GM12892 (cell line): ENCODE data around the gene SLC13A3.

Experiments
- POLR2A ChIP-seq: IDR thresholded peaks from 2 replicates; pipeline ENCODE4 v1.6.1; 2011; ENCODE audit warnings: low read depth, low read length, control low read depth
- POLR2AphosphoS5 ChIP-seq: IDR thresholded peaks from 2 replicates; pipeline ENCODE4 v1.6.1; 2011; ENCODE audit warnings: low read depth, low read length, control low read depth
- TAF1 ChIP-seq: IDR thresholded peaks from 2 replicates; pipeline ENCODE4 v1.6.1; 2011; ENCODE audit warnings: low read depth, mild to moderate bottlenecking, control low read depth, low read length, borderline replicate concordance

DNA sequence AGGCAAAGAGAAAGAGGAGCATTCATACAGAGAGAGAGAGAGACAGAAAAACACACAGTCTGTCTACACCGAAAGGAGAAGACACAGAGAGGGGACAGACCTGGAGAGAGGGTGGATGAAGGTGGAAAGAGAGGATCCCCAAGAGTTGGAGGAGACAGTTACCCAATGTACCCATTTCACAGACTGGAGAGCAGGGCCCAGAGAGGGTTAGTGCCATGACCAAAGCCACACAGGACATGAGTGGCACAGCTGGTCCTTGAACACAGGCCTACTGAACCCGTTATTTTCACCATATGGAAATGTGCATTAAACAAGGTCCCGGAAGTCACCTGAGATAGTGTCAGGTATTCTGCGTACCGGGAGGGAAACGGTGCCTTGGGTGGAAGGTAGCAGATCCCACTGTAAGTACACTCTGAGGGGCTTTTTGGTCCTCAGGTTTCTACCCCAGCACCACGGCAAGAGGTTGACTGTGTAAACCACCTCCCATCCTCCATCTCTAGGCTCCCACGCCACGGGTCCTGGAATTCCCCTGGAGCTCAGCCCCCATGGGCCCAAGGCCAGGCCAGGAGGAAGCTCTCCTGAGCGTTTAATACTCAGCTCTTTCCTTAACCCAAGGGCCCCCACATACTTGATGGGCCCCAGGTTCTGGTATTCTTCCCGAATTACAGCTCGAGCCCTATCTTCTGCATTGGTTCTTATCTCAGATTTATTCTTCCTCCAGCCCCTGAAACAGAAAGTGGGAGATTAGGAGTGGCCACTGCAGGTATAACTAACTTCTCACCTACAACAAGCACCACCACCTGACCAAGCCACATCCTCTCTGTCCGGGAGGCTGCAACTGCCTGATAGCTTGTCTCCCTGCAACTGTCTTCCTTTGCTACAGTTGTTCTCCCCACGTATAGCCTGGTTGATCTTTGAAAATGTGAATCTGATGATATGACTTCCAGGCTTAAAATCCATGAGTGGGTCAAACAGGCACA is 62.4 kb downstream of the SLC13A3 start:
- no peak for TF ChIP-seq TAF1
- no peak for TF ChIP-seq POLR2A
- TF ChIP-seq POLR2AphosphoS5 = no peak
